GM18508 (cell line): ENCODE data around the gene PPP1R12B.
"Not testable (repeated sequence)": the region's sequence is repeated elsewhere in the genome, so short reads cannot be mapped to it uniquely, and the experiment has no call there.

ENCODE experiments used
- ATAC-seq: cut with Tn5 transposase; IDR thresholded peaks from one replicate; pipeline ENCODE4 v1.9.1; 2021; ENCODE audit warnings: moderate number of reproducible peaks; ENCODE audit not compliant: insufficient read depth, unreplicated experiment

Gene PPP1R12B

DNA sequence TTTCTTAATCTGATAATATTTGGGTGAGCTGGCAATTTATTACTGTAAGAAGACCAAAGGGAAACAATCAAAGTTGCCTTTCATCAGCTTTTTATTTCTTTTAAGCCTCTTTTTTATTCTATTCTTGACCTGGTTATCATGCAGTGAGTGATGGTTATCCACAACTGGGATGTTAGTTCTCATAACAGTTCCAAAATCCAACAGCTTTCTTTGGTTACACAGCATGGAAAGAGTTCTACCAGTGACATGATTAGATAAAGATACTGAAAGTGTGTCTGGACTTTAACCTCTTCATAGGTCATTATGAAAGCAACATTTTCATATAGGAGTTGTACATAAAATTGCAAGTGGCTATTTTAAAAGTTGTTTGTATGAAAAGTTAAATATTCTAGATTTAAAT is 198.7 kb downstream of the PPP1R12B start:
- no peak for ATAC-seq

DNA sequence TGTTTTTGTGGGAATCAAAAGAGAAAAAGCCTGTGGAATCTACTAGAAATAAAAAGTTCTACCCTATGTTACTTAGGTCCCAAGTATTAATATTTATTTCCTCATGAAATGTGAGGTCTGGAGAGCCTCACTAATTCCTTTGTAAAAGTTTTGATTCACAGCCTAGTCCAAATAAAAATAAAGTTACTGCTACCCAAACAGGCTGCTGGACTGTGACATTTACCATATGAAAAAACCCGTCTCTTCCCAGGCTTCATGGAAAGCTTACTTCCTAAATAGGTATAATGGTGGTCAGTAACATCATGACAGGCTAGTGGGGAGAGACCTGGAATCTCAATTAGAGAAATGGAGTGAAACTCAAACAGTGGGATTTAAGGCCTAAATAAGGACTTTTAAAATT is 201.6 kb downstream of the PPP1R12B start:
- not testable (repeated sequence) for ATAC-seq

DNA sequence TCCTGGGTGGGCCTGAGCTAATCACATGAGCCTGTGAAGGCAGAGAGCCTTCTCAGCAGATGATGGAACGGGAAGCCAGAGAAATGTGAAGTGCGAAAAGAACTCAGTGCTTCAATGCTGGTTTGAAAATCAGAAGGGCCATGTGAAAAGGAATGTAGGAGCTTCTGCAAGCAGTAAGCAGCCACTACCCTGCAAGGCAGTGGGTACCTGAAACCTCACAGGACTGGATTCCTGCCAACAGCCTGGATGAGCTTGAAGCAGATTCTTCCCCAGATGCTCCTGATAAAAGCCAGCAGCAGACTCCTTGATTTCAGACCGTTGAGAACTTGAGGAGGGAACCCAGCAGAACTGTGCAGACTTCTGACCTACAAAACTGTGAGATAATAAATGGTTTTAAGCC is 203.2 kb downstream of the PPP1R12B start:
- ATAC-seq = no peak

DNA sequence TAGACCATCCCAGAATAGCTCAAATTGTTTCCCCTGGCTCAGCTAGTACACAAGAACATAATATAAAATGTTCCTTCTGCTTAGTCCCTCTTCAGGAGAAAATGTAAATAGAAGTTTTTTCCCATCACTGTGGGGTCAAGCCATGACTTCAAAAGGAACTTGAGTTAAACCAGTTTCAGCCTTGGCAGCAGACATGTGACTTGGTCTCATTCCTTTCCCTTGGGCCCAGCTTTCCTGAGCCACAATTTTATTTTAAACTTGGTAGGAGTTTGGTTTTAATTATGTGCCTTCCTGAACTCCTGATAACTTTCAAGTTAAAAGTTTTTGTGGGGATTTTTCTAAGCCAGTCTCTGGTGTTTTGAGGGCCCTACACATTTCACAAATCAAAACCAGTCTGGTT is 204.1 kb downstream of the PPP1R12B start:
- ATAC-seq = not testable (repeated sequence)

DNA sequence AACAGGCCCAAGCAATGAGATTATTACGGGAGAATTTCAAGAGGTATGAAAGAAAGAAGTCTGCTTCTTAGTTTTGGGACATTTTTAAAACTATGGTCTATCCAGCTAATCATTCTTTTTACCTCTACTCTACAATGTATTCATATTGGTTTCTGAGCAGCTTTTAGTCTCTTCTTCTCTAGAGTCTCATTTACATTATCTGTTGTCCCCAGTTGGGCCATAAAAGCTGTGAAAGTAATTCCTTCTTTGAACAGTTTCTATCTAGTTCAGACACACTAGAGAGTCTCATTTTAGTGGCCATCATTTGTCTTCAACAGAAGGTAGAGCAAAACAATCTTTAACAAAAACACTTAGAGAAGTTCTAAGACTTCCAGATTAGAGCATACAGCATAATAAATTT is 204.6 kb downstream of the PPP1R12B start:
- ATAC-seq = not testable (repeated sequence)

DNA sequence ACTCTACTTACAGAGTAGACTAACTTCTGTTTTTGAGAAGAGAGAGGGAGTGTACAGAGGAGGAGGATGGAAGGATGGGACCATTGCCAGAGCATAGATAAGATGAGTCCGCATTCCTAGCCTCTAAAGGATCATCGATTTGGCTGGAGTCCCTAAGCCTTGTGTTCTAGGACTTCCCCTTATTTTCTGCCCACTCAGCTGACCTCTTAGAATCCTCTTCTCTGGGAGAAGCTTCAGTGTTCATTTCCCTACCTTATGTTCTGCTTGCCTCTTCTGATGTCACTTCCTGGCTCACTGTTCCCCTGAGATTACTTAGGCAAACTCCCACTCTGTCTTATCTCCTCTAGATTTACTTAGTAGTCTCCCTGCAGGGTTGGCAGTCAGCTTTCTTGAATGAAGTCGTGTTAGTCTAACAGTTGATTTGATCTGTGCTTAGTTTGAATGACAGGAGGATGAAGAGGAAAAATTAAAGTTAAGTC is 205.1 kb downstream of the PPP1R12B start:
- no peak for ATAC-seq

DNA sequence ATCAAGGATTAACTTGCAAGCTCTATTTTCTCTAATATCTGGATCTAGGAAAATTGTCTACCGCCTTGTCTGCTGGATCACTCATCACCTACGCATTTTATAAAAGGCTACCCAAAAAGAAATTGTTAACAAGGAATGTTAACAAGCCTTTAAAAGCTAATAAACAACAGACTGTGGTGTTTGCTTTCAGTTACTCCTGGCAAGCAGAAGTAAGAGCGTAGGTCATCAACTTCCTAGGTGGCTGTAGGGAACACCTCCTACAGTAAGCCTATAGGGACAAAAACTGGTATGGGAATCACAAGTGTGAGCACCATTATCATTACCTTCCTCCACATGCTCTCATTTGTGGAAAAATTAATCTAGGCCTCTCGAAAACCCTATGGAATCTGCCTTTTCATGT is 206.1 kb downstream of the PPP1R12B start:
- not testable (repeated sequence) for ATAC-seq

DNA sequence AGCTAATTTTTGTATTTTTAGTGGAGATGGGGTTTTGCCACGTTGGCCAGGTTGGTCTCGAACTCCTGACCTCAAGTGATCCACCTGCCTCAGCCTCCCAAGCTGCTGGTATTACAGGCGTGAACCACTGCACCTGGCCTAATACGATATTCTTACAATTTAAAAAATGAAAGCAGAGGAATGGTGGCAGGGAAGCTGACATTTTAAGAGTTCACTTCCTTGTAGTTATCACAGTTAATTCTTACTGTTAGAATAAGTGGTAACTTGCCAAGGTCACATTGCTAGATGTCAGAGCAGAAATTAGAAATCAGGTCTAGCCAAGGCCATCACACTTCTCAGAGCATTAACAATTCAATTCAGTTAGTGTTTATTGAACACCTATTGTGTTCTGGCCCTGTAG is 207.5 kb downstream of the PPP1R12B start:
- not testable (repeated sequence) for ATAC-seq

DNA sequence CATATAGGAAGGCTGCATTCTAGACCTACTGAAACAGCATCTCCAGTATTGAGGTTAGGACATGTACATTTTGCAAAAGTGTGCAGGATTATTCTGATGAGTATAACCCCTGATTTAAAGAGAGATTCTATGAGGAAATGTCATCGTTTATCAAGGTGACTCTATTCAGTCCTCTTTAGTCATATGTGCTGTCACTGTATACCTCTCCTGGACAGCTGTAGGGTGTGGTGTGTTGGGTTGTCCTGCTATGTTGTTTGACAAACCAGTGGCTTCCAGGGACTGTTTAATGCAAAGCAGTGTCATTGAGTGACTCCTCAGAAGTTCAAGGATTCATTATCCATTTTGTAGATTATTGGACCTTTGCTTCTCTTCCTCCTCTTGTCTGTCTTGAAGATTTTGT is 209.2 kb downstream of the PPP1R12B start:
- not testable (repeated sequence) for ATAC-seq

DNA sequence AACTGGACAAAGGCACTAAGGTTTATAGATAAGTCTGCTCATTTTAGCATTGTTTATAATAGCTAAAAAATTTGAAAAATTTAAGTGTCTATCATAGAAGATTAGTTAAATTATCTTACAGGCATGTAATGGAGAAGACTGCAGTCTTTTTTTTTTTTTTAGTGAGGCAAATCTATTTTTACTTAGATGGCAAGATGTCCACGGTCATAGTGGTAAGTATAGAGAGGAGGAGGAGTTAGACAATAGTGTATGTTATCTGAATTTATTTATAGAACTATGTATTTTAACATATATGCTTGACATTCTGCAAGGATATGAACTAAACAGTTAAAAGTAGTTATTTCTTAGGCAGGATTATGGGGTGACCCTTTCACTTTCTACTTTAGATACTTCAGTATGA is 212.7 kb downstream of the PPP1R12B start:
- ATAC-seq = no peak

DNA sequence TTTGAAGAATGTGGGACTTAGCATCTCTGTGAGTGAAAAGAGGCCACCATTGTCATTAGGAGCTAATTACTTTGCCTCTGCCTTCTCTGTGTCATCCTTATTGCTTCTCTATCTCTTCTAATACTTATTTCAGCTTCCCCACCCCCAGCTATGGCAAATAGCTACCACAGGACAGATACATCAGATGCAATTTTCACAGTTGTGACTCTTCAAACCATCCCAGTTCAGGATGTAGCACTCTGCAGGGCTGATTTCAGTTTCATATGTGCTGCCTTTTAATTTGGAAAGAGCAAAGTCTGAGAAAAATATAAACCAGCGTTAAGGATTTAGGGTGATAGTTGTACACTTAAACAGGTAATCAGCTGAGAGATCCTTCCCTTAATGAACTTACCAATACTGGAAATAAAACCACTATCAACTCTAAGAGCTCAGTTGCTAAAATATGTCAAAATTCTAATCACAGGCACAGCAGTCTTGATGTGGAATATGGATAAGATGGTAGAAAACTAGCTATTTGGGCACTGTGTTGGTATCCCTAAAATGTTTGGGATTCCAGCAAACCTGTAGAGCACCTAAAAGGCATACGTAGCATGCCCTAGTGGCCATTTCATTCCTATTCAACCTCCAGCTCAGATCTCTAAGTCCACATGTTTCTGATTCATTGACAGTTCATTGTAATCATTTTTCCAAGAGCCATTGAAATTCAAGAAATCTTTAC is 213.4 kb downstream of the PPP1R12B start:
- ATAC-seq = no peak

DNA sequence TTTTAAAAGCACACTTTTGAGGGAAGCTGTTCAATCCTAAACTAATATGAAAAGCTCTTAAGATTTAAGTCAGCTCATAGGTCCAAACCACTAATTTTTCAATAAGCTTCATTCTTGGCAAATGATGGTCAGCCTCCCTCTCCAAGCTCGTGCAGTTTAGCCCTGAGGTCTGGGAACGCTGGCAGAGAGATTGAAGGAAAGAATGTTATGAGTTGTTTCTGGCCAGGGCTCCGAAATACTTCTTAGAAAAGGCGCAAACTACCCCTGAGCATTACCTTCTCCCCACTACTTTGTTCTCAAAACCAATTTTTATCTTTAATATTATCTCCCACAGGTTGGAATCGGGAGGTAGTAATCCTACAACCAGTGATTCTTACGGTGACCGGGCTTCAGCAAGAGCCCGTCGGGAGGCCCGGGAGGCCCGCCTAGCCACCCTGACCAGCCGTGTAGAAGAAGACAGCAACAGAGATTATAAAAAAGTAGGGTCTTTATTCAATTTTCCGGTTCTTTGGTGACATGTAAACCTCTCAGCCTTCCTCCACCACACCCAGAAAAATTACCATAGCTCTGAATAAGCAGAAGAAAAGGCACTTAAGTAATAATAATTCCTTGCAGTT is 214.1 kb downstream of the PPP1R12B start:
- ATAC-seq = no peak

DNA sequence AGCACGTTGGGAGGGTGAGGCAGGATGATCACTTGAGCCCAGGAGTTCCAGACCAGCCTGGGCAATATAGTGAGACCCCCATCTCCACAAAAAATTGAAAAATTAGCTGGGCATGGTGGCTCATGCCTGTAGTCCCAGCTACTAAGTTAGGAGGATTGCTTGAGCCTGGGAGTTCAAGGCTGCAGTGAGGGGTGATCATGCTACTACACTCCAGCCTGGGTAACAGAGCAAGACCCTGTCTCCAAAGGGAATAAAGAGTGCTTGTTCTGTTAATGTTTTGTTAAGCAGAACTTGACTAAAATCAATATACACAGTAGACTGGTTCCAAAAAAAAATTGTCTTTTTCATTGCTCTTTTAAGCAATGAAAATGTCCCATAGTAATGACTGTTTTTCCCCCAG is 215.3 kb downstream of the PPP1R12B start:
- ATAC-seq = no peak

DNA sequence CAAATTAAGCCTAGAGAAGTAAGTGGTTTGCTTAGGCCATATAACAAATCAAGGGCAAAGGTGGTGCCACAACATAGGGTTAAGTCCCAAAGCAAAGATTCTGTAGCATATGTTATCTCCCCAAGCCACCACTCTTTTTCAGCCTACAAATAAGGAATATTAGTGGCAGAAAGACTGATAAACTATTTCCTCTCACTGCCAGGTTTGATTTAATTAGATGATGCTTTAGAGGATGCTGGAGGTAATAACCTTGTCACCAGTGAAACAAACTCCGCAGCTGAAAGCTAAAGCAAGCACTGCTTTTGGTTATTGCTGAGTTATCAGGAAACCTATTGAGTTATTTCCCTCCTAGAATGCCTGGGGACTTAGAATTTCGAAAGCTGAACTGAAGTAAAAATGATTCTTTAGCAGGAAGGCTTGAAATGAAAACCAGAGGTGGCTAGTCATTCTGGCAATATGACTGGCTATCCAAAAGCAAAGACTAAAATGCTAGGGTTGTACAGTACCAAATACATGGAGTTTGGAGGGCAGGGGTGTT is 216.5 kb downstream of the PPP1R12B start:
- no peak for ATAC-seq

DNA sequence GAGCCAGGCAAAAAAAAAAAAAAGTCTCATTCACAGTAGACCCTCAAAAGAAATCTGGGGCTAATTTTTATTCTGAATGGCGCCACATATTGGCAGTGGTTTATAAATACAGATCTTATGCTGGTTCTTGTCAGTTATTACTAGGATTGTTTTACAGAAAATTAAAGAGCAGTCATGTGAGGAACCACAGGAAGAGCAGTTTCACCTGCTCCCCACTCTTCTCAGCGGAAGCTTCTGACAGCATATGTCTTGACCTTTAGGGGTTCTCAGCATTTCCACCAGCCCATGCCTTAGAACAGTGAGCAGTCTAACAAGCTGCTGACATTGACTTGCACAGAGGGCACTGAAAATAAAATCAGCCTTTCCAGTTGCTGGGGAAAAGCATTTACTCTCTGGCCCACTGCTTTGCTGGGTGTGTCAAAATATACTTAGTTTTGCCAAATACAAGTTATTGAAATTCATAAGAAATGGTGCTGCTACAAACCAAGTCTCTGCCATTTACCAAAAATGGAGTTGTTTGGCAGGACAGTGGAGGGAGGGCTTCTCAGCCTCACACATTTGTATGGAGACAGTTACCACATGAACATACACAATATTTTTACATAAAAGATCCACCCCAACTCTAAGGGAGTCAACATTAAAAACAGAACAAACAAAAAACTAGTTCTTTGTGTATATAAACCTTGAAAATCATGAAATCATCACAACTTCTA is 217.5 kb downstream of the PPP1R12B start:
- ATAC-seq = peak; percentile 62

DNA sequence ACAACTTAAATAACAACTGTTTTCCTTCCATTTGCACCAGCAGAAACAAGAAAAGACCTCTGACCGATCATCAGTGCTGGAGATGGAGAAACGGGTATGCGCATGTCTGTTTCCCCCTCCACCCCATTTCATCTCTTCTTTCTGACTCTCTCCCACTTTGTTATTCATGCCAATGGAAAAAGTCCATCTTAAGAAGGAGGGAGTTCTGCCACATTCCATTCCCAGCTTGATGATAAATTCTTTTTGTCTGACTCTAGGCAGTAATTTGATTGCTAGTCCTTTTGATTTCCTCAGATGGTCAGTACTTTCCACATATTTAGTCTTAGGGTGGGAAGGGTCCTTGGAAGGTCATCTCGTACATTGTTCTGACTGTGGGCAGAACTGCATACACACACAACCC is 219.2 kb downstream of the PPP1R12B start:
- no peak for ATAC-seq

DNA sequence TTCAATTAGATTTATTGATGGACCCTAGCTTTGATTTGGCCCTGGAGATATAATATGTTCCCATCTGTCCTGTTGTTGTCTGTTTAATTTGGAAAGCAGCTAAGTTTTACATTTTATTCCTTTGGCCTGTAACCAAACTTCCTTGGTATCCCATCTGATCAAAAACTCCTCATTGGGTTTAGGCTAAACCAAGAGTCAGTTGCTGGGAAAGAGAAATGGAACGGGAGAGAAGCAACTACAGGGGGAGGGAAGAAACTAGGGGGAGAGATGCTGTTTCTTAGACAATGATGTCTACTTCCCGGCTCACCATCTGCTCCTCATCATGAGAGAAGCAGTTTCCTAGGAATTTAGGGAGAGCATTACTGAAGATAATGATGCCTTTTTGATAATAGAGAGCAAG is 219.9 kb downstream of the PPP1R12B start:
- ATAC-seq = no peak

DNA sequence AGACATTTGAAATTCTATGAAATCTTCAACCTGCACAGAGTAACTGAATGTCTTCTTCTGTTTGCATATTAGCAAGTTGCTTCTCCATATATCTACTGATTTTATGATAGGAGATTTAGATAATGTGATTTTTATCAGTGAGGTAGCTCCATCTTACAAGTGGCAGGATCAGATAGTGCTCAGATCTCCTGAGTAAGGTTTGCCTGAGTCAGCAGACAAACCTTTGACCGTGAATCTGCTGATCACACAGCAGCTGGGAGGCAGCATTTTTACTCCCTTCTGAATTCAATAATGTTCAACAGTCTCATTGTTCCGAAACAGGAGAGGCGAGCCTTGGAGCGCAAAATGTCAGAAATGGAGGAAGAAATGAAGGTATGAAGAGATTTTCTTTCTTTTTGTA is 220.3 kb downstream of the PPP1R12B start:
- no peak for ATAC-seq

DNA sequence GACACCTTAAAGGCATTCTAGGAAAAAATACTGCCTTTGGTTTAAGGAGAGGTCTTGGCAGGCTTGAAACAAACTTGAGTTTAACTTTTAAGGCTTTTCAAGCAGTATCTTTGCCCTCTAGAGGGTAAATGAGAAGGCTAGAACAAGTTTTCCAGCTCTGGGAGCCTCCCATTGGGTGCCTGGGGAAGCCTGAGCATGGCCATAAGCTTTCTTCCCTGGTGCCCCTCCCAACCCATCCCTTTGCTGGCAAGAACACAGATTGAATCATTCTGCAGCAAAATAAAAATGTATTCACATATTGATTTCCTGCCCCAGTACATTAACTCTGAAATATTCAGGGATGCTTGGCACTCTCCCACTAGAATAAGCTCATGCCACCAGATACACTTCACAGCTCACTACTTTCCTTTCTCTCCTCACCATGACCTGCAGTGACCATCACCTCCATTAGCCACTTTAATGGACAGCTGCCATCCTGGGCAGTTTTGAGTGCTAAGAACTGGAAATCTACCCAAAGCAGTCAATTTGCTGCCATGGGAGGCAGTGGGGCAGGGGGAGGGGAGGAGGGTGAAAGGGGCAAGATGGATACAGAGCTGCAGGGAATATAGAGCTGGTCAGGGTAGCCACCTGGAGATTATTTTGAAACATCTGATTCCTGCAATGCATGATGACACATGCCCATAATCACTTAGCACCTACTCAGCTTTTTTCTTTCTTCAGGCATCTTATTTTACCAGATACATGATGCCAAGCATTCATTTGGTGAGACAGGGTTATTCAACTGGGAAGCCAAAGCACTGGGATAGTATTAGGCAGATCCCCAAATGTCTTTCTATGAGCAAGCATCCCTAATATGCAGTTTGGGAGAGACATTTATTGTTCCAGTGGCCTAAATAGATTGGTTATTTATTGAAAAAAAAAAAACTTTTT is 221.2 kb downstream of the PPP1R12B start:
- no peak for ATAC-seq

DNA sequence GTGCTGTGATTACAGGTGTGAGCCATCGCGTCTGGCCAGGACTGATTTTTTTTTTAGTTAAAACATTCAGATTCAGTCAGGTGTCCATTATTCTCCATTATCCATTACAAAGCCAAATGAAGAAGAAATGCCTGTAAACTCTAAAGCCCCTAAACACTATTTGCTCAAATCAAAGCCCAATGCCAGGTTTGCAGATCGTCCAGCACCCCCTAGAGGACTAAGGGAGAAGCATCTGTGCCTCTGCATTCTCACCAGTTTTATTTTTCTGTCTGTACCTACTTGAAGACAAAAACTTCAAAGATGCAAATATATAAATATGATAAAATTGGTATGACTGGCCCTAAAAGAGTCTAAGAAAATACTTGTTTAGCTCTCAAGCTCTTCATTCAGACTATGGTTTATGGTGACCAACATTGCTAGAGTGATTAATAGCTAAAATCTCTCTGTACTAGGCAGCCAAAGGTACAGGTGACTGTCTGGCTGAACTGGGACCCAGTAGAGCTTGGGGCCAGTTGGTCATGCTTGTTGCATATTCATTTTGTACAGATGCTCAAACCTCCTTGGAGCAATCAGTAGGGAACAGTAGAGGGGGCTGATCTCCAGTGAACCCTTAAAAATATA is 223.3 kb downstream of the PPP1R12B start:
- ATAC-seq = no peak
